NCI-H2227 treated with DMSO at 0.1 percent for 48 hours (cell line): ENCODE measurements around the gene CHID1.
A peak's percentile ranks its signal among the peaks of the same experiment; 100 is the strongest.

ENCODE experiments used
- DNase-seq: peaks from one replicate; lab custom pipeline; 2025; lab: John Stamatoyannopoulos, UW

CHID1 gene

DNA sequence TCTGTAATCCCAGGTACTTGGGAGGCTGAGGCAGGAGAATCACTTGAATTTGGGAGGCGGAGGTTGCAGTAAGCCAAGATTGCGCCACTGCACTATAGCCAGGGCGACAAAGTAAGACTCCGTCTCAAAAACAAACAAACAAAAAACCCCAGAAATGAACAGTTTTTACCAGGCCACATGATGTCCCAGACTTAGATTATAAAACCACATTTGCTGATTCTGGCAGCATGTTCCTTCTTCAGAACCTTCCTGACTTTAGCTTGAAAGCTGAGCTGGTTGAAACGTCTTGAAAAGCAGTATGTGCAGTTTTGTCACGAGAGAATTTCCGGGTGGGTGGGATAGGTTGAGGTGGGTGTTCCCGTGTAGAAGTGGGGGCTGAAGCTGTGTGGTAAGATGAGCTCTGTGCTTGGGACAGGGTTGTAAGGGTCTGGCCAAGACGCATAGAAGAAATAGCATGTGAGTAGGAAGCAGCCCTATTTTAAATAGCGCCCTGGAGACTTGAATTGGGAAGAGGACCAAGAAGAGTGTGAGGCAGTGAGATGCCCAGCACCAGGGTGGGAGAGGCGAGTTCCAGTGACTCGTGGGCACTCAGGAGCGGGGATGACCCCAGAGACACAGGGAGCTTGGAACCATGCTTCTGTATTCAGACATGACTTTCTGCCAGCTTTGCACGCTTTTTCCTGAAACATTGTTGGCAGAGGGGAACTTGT is 22.7 kb upstream of the CHID1 start:
- no peak for DNase-seq

DNA sequence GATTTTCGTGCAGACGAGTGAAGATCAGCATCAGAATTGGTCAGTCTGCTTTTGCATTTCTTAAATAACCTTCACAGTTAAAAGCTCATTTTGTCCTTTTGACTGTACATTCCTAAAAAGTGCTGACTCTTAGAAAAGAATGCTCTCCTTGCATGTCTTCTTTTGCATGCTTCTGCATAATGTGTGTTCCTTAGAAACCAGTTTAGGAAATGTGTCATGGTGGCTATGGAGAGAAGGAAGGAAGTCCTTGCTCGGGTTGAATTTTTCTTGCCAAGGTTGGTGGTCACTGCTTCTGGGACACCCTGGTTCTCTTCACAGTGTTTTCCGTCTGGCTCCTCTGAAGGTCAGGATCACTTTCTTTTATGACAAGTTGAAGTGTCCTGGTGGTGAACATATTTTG is 21.8 kb upstream of the CHID1 start:
- DNase-seq = no peak

DNA sequence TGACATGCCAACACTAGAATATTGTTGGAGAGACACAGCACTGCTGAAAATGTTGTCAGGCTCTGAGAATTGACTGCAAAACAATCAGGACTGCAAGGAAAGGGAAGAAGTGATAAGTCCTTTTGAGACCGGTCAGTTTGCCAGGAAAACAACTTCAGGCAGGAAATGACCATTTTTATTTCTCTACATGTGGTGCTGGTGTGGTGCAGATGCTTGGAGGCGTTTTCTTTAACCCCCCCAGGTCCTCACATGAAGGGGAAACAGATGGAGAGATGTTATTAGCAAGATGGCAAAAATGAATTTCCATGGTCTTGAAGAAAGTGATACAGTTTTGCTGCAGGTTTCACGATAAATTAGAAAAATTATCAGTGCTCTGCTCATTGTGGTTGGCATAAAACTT is 20.8 kb upstream of the CHID1 start:
- DNase-seq = no peak

DNA sequence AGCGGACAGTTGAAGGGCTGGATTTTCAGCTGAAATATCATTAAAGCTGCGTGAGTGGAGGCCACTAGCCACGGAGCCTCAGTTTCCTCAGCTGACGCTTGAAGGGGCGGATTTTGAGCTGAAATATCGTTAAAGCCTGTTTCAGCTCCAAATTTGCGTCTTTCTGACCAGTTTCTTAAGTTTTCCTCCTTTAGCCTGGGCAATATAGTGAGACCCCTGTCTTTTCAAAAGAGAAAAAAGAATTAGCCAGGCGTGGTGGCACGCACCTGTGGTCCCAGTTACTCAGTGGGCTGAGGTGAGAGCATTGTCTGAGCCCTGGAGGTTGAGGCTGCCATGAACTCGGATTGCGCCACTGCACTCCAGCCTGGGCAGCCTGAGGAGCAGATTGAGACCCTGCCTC is 18.8 kb upstream of the CHID1 start:
- no peak for DNase-seq

DNA sequence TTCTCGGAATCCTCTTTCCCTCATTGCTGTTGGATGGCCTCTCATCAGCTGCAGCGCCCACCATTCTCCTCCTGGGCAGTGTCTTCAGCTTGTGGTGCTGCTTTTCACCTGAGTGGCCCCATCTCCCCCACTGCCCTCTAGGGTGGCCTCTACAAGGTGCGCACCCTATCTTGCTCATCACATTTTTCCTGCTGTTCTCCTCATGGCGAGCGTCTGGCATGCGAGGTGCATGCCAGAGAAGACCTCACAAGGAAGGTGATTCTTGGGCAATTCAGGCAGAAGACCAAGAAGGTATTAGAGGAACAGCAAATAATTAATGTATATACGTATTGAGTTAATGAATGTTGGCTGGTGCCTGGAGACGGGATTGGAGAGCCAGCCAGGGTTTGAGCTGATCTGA is 18.2 kb upstream of the CHID1 start:
- no peak for DNase-seq

DNA sequence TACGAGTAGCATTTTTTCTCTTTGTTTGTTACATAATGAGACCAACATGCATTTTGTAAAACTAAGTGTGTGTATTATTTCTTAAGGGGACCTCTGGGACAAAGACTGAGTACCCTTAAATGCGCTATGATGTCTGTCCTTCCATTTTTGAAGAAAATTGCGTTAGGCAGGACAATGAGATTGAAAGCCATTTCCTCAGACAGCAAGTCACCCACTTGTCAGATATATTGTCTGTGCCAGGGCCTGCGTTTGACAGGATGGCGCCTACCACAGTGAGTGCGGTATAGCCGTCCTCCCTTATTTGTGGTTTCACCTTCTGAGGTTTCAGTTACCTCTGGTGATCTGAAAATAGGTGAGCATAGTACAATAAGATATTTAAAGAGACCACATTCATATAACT is 17.3 kb upstream of the CHID1 start:
- no peak for DNase-seq

DNA sequence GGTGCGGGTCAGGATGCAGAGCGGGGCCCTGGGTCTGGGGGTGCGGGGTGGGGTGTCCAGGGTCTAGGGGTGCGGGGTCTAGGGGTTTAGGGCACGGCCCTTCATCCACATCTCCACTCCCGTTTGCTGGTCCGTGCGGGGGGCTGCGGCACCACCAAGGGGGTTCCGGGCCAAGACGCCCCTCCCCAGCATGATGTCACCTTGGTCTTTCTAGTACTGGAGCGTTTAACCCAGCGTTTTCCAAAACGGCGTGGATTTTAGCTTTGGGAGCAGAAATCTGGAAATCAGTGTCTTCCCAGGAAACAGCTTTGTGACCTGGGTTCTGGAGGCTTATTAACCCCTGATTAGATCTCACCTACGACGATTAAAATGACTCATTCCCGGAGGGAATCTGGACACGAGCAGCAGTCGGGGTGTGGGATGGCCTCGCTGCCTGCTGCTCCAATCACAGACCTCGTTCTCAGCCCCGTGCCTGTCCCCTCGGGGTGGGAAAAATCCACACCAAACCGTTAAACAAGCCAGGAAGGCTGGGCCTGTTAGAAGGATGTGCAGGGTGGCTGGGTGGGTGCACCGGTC is 15.8 kb upstream of the CHID1 start:
- DNase-seq = peak; percentile 44

DNA sequence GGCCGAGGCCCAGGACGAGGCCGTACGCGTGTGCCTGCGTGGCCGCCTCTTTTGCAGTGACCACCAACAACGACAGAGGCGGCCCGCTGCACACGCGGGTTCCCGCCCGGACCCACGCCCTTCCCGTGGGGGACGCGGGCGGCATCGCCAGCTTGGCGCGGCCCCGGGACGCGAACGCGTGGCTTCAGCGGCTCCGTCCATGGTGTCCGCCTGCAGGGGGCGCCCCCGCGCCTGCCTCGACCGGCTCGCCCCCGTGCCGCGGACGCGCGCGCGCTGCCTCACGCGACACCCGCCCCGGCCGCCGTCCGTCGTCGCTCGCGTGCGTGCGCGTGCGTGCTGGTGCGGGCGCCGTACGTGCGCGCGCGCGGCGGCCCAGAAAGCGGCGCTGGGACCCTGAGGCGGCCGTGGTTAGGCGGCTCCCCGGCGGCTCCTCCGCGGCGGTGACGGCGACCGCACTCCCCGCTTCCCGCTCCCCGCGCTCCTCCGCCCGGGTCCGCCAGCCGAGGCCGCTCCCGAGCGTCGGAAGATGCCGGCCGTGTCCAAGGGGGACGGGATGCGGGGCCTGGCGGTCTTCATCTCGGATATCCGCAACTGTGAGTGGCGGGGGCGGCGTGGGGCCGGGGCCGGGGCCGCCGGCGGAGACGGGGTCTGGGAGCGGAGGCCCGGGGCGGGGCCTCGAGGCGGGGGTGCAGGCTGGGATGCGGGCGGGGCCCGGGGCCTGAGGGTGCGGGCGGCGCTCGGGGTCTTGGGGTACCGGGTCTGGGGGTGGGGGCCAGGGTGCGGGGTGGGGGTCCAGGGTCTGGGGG is 15.1 kb upstream of the CHID1 start, which contains the start of gene AP2A2:
Gene AP2A2, plus strand, starts transcription at position 375 of the 806 bp plus-strand sequence. Its CDS starts 152 bp downstream, at position 527.
- peak; percentile 91 for DNase-seq

DNA sequence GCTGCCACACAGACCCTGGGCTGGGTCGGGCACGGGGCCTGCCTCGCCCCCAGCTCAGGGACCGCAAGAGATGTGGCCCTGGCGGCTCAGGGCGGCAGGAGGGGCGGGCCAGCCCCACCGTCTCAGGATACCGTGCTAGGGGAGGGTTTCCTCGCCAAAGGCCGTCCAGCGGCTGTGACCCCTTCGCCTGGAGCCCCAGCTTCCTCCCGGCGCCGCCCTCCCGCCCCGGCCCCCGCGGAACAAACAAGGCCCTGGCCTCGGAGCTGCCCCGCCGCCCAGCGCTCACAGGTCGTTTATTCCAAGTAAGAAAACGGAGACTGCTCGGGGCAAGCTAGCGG is 14.5 kb upstream of the CHID1 start:
- DNase-seq = no peak

DNA sequence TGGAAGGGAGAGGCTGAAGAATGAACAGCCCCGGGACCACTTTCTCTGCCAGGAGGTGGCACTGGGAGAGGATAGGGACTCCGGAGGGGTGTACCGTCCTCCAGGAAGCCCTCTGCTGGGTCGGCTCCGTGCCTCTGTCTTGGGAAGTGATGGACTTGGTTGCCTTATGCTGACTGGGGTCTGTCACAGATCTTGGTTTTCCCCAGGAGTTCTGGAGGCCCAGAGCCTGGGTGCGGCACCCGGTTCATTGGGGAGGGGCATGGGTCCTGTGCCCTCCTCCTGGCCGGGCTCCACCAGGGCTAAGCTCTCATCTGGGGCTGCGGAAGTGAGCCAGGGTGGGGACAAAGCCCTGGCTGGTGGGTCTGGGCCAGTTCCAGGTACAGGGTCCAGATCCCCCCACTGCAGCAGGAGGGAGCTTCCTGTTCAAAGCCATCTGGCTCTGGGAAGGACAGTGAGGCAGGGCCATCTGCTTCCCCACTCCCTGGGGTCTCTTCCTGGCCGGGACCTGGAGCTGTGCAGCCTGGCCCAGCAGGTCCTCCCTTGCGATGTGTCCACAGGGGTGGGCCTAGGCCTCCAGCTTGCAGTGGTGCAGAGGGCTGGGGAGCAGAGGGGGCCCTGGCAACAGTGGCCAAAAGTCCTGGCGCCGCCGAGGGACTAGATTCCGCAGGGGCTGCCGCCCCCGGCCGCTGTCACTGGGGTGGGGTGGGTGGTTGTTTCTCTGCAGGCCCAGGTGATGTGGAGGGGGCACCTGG is 14.0 kb upstream of the CHID1 start:
- no peak for DNase-seq

DNA sequence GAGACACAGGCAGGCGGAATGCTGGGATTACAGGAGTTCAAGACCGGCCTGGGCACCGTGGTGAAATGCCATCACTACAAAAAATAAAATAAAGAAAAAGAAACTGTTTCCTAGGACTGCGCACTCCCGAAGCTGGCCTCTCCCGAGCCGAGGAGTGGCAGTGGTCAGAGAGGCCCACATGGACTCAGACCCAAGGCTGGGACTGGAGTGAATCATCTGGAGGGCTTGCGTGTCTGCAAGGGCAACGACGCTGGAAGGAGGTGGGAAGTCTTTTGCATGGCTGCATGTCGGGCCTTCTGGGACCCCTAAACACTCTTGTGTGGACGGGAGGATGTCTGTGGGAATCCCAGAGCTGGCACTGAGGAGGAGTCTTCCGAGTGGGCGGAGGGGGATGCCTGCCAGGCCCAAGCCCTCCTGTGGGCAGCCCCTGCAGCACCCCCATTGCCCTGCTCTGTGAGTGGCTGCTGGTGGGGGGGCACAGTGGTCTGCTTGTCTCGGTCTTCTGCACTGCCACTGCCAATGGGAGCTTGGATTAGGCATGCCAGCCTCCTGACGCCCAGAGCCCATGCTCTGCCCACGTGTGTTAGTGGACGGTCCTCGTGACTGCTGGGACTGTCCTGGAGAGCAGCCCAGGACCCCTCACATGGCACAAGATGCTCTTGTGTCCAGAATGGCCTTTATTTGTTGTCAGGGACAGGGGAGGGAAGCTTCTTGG is 13.2 kb upstream of the CHID1 start:
- no peak for DNase-seq

DNA sequence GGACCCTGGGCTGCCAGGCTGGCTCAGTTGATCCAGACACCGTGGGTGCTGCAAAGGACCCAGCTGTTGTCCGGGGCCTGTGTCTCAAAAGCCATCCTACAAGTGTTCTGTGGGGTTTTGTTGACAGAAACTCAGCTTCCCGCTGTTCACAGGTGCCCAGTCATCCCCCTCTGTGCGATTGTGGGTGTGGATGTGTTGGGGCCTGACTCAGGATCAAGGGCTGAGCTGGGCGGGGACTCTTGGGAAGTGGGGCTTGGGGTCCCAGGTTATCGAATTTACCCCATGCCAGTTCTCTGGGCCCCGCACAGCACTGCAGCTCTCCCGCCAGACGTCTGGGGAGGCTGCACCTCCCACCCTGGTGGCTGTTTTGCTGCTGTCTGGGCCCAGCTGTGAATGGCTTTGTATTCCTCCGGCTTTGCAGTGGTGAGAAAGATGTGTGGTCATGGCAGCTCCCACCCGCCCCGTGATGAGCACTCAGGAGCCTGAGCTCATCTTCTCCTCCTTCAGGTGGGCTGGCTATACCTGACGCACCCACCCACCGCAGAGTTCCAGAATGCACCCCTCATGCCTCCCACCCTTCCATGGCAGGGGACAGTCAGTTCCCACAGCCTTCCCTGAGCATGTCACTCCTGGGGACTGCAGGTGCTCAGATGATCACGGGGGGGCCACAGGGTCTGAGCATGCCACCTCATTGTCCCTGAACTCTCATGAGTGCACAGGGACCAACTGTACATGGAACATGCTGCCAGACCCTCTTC is 11.5 kb upstream of the CHID1 start:
- DNase-seq = no peak

DNA sequence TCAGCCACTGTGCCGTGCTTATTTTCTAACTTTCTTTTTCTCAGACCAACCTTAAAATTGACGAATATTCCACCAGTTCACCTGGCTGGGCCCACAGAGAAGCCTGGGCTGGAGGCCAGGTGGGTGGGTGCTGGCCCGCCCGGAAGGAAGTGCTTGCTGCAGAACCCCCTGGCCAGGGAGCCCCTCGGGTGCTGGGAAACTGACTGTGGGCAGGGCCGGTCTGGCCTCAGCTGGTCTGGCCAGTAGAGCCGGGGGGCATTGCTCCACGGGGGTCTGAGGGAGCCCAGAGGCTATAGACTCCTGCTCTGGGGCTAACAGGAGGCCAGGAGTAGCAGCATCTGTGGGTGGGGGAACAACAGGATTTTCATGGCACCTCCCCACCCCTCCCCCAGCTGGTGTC is 6.8 kb upstream of the CHID1 start:
- no peak for DNase-seq

DNA sequence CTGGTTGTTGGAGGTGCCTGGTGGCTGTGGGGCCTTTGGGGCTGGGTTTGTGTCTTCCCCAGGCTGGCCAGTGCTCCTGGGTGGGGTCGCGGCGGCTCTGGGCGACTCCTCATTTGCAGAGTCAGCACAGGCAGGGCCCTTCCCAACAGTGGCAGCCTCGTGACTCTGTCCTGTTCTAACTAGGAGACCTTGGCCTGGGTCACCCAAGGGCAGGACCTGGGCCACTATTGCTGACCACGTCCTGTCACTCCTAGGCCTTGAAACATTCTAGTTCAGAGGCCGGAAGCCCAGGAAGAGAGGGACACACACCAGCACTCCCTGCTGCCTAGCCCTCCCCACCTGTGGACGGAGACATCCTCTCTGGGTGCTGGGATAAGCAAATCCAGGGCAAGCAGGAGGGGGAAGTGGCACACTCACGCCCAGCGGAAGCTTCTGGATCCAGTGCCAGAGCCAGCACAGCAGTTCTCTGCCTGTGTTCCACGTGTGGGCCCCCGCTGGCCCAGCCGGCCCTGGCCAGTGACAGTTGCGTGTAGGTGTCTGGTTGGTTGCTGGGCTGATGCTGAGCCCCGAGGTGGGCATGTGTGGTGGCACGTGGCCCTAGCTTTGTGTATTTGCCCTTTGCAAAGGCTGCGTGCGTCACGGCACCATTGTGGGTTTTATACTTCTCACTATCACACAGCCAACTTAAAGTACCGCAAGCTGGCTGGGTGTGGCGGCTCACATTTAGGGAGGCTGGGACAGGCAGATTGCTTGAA is 4.3 kb upstream of the CHID1 start:
- no peak for DNase-seq

DNA sequence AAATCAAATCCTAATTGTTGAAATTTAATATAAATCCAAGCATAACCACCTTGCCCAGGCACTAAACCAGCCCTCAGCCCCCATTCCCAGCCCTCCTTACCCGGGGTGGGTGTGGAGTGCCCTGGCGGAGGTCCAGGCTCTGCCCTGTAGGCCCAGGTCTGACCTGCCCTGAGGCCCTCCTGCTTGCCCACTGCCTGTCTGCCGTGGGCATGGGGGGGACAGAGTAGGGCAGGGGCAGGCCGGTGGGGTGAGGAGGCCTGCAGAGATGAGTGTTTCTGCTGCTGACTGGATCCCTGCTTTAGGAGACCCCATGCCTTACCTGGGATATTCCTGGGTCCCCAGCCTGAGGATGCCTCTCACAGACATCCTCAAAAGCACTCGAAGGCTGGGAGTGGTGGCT is 3.6 kb upstream of the CHID1 start:
- DNase-seq = no peak

DNA sequence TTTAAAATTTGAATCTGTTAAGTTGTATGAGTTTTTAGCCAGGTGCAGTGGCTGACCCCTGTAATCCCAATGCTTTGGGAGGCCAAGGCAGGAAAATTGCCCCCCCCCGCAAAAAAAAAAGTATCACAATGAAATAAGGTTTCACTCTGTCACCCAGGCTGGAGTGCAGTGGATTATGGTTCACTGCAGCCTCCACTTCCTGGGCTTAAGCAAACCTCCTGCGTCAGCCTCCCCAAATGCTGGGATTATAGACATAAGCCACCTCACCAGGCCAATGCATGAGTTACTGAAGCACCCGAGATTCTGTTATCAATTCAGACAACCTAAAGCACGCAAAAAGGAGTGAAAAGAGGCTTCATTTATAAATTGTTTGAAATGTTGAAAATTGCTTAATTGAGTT is 2.4 kb upstream of the CHID1 start:
- DNase-seq = no peak

DNA sequence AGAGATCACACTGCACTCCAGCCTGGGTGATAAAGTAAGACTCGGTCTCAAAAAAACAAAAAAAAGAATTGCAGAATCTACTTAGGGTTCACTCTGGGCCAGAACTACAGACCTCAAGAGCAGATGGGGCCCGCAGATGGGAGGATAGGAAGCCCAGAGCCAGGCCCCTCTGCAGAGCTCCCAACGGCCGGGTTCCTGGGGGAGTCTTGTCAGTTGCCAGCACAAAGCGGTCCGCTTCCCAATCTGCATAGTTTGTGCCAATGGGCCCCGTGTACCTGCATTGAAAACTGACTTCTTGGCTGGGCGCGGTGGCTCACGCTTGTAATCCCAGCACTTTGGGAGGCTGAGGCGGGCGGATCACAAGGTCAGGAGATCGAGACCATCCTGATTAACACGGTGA is 1.7 kb upstream of the CHID1 start:
- no peak for DNase-seq

DNA sequence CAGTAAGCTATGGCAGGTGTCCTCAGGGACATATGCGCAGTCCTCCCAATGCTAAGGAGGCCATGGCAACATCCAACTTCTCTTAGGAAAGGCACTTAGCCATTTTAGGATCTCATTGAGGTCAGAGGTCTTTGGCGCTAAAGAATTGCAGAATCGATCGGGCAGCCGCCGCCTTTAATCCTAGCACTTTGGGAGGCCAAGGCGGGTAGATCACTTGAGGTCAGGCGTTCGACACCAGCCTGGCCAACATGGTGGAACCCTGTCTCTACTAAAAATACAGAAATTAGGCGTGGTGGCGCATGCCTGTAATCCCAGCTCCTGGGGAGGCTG is 1.2 kb upstream of the CHID1 start:
- DNase-seq = no peak

DNA sequence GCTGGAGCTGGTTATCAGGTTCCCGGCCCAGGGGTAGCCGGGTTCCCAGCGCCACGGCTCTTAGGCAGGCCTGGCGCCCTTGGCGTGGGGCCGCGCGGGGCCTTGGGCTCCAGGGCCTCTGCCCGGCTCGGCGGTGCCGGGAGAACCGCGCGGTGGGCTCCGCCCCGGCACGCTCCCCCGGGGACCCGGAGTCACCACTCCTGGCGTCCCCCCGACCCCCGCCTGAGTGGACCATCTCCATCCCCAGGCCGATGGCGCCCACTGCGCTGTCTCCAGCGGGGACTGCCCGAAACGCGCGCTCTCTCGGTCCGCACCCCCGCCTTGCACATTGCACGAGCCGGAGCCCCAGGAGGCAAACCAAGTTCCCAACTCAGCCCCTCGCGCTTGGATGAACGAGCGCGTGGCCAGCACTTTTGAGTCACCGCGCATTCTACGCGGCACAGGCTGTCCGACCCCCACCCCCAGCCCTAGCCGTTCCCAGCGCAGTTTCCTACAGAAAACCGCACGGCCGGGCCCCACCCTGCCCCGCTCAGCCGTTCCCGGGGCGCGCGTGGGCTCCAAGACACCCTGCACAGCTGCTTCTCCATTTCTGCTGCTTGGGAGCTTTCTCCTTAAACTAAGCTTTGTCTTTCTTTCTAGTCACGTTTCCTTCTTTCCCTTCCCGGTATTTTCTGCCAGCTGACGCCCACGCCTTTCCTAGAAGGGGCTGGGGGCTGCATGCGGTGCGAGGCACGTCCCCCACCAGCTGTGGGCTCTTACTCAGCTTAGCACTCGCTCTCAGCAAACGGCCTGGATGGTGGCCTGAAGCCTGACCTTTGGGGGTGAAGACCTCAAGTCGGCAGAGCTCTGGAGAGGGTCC is 650 bp upstream of the CHID1 start:
- DNase-seq = peak; percentile 56
